HFFc6 (cell line): ENCODE measurements around the gene CDK7. TPM values are rescaled to one million over a fixed set of nuclear protein-coding genes. Genes with fewer than 3 reads are reported as not detected.

Source experiments
- DNase-seq: peaks from one replicate; pipeline ENCODE4 v3.0.0-alpha.2; 2018
- H3K27ac Mint-ChIP-seq: 2 replicates; pipeline ENCODE4 v1.8.0; 2020; ENCODE audit warnings: mild to moderate bottlenecking, mixed read lengths
- H3K27me3 Mint-ChIP-seq: 2 replicates; pipeline ENCODE4 v1.8.0; 2021; ENCODE audit warnings: mild to moderate bottlenecking, moderate library complexity, mixed read lengths; ENCODE audit not compliant: insufficient read depth
- H3K36me3 Mint-ChIP-seq: 2 replicates; pipeline ENCODE4 v1.8.0; 2021; ENCODE audit warnings: low read depth, mixed read lengths
- H3K4me1 Mint-ChIP-seq: 2 replicates; pipeline ENCODE4 v1.8.0; 2020; ENCODE audit warnings: low read depth, mixed read lengths
- H3K4me3 Mint-ChIP-seq: 2 replicates; pipeline ENCODE4 v1.8.0; 2020; ENCODE audit warnings: mild to moderate bottlenecking, moderate library complexity, mixed read lengths
- H3K9me3 Mint-ChIP-seq: 2 replicates; pipeline ENCODE4 v1.8.0; 2020; ENCODE audit warnings: mild to moderate bottlenecking, mixed read lengths
- total RNA-seq, 6 experiments: library from RNA; stranded (reverse); fragmentation: NEBNext Ultra II Directional; extraction: Animal tissue kit (Norgen Biotek cat#: 25700); gene quantifications; 2 replicates in 1 of 6; 3 replicates in 5 of 6; pipeline ENCODE4 v1.2.3, GENCODE V29; 2021
- TF ChIP-seq, protein P1 (sequence below): fragments of 200-600 bp; sonication (generic); IDR thresholded peaks from 2 replicates; pipeline ENCODE4 v1.5.0; 2021; ENCODE audit warnings: antibody characterized with exemption, mild to moderate bottlenecking

CDK7 gene
- total RNA-seq, 6 experiments from 2014 or later = 46.9 to 61.0 (median 54.1) TPM

DNA sequence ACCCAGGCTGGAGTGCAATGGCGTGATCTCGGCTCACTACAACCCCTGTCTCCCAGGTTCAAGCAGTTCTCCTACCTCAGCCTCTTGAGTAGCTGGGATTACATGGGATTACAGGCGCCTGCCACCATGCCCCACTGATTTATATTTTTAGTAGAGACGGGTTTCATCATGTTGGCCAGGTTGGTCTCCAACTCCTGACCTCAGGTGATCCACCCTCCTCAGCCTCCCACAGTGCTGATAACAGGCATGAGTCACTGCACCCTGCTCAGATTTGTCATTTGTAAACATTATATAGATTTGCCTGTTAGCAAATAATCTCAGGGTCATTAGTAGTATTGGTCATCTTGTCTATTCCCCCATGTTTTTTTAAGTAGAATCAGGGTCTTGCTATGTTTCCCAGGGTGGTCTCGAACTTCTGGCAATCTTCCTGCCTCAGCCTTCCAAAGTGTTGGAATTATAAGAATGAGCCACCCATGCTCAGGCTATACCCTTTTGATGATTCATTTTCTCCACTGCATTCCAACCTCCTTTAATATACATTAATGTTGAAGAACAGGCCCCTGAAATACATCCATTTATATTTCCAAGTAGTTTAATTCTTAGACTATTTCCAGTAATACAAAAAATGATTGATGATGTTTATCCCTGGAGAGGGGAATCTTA is 28.0 kb upstream of the CDK7 start:
- H3K4me1 Mint-ChIP-seq = peaks cover 23% of the 10 kb centered on the region
- DNase-seq = no peak
- TF ChIP-seq, protein P1, sequence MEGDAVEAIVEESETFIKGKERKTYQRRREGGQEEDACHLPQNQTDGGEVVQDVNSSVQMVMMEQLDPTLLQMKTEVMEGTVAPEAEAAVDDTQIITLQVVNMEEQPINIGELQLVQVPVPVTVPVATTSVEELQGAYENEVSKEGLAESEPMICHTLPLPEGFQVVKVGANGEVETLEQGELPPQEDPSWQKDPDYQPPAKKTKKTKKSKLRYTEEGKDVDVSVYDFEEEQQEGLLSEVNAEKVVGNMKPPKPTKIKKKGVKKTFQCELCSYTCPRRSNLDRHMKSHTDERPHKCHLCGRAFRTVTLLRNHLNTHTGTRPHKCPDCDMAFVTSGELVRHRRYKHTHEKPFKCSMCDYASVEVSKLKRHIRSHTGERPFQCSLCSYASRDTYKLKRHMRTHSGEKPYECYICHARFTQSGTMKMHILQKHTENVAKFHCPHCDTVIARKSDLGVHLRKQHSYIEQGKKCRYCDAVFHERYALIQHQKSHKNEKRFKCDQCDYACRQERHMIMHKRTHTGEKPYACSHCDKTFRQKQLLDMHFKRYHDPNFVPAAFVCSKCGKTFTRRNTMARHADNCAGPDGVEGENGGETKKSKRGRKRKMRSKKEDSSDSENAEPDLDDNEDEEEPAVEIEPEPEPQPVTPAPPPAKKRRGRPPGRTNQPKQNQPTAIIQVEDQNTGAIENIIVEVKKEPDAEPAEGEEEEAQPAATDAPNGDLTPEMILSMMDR = no peak
- H3K27ac Mint-ChIP-seq = peak overlapping the region; percentile 41
- H3K4me3 Mint-ChIP-seq = no peak overlapping the region
- H3K27me3 Mint-ChIP-seq = no peaks in the 10 kb centered on the region; the same call in 1 of the 2 replicates
- no peaks in the 10 kb centered on the region for H3K9me3 Mint-ChIP-seq
- H3K36me3 Mint-ChIP-seq = no peaks in the 10 kb centered on the region

DNA sequence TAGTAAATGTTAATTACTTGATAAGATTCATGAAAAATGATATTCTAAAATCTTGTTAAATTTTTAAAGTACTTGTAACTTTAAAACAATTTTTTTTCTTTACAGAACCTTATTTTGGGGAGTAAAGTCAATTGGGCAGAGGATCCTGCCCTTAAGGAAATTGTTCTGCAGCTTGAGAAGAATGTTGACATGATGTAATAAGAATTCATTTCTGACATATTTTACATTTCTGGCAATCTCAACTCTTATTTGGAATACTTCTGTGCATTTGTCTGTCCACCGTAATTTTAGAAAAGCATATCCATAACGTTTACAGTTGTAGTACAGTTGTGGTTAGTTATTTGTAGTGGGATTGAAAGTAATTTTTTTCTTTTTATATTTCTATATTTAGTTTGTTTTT is 25.1 kb upstream of the CDK7 start:
- H3K27ac Mint-ChIP-seq = no peak overlapping the region
- H3K9me3 Mint-ChIP-seq = no peaks in the 10 kb centered on the region
- no peak for DNase-seq
- peaks cover 22% of the 10 kb centered on the region for H3K4me1 Mint-ChIP-seq
- no peaks in the 10 kb centered on the region for H3K36me3 Mint-ChIP-seq
- no peaks in the 10 kb centered on the region; the same call in 1 of the 2 replicates for H3K27me3 Mint-ChIP-seq
- TF ChIP-seq, protein P1 = no peak
- no peak overlapping the region for H3K4me3 Mint-ChIP-seq

DNA sequence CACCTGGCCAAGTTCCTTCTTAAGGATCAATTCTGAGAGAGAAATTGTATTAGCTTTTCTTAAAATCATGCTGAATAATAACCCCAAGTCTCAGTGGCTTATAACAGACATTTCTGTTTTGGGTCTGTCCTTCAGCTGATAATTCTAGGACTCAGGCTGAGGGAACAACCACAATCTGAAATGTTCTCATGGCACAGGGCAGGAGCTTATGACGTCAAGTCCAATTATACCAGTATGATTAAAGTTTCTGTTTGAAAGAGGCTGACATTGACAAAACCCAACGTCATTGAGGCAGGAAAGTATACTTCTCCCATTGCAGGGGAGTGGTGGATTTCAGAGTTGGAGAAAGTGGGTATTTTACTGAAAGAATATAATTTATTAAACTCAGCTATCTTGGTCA is 23.5 kb upstream of the CDK7 start:
- H3K27ac Mint-ChIP-seq = no peak overlapping the region
- no peaks in the 10 kb centered on the region; the same call in 1 of the 2 replicates for H3K27me3 Mint-ChIP-seq
- no peaks in the 10 kb centered on the region; the same call in 1 of the 2 replicates for H3K36me3 Mint-ChIP-seq
- DNase-seq = no peak
- H3K4me1 Mint-ChIP-seq = peaks cover 26% of the 10 kb centered on the region
- no peaks in the 10 kb centered on the region for H3K9me3 Mint-ChIP-seq
- H3K4me3 Mint-ChIP-seq = no peak overlapping the region
- TF ChIP-seq, protein P1 = no peak

DNA sequence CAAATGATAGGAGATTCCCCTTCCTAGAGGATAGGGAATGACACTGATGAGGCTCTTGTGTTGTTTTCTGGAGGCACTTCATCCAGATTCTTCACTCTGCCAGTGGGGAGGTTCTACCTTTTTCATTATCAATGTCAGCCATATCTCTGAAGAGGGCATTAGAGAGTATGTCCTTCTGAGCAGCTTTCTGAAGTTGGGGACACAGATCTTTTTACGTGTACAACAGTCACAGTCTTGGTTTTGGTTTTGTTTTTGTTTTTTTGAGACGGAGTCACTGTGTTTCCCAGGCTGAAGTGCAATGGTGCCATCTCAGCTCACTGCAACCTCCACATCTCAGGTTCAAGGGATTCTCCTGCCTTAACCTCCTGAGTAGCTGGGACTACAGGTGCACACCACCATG is 22.7 kb upstream of the CDK7 start:
- H3K27ac Mint-ChIP-seq = no peak overlapping the region
- no peaks in the 10 kb centered on the region for H3K9me3 Mint-ChIP-seq
- no peaks in the 10 kb centered on the region; the same call in 1 of the 2 replicates for H3K27me3 Mint-ChIP-seq
- peaks cover 20% of the 10 kb centered on the region for H3K4me1 Mint-ChIP-seq
- no peak overlapping the region for H3K4me3 Mint-ChIP-seq
- H3K36me3 Mint-ChIP-seq = no peaks in the 10 kb centered on the region; the same call in 1 of the 2 replicates
- TF ChIP-seq, protein P1 = no peak
- DNase-seq = no peak

DNA sequence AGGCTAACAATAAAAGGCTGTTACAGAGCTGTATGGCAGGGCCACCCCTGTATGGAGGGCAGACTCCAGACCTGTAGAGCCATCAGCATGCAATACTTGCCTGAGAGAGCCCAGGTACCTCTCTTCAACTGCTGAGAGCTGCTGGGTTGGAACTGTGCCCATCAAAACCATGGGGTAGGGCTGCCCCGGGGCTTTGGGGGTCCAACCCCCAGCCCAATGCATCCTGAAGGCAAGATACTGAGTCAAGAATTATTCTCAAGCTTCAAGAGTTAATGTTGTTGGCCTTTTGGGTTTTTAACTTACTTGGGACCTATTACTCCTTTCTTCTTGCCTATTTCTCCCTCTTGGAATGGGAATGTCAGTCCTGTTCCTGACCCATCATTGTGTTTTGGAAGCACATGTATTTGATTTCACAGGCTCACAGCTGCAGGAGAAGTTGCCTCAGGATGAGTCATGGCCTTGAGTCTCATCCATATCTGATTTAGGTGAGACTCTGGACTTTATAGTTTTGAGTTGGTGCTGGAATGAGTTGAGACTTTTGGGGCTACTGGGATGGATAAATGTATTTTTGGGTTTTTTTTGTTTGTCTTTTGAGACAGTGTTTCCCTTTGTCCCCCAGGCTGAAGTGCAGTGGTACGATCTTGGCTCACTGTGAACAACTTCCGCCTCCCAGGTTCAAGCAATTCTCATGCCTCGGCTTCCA is 21.0 kb upstream of the CDK7 start:
- TF ChIP-seq, protein P1 = no peak

More for the DNA sequence above, 21.0 kb upstream of the CDK7 start:
- H3K9me3 Mint-ChIP-seq = no peaks in the 10 kb centered on the region
- H3K27me3 Mint-ChIP-seq = no peaks in the 10 kb centered on the region; the same call in 1 of the 2 replicates
- peaks cover 28% of the 10 kb centered on the region for H3K4me1 Mint-ChIP-seq
- no peak overlapping the region for H3K4me3 Mint-ChIP-seq
- peak overlapping the region; percentile 58 for H3K27ac Mint-ChIP-seq
- no peaks in the 10 kb centered on the region; the same call in 1 of the 2 replicates for H3K36me3 Mint-ChIP-seq
- peak; percentile 57 for DNase-seq
